NK-92 treated with Interleukin-12 subunit alpha and Interleukin-12 subunit beta, amount 100 ng/mL, for 24 hours (cell line): ENCODE data around the gene CNOT6L.
"Not testable (repeated sequence)": the region's sequence is repeated elsewhere in the genome, so short reads cannot be mapped to it uniquely, and the experiment has no call there.

ENCODE experiments used
- DNase-seq: peaks from one replicate; lab custom pipeline; 2025; lab: John Stamatoyannopoulos, UW

CNOT6L gene

DNA sequence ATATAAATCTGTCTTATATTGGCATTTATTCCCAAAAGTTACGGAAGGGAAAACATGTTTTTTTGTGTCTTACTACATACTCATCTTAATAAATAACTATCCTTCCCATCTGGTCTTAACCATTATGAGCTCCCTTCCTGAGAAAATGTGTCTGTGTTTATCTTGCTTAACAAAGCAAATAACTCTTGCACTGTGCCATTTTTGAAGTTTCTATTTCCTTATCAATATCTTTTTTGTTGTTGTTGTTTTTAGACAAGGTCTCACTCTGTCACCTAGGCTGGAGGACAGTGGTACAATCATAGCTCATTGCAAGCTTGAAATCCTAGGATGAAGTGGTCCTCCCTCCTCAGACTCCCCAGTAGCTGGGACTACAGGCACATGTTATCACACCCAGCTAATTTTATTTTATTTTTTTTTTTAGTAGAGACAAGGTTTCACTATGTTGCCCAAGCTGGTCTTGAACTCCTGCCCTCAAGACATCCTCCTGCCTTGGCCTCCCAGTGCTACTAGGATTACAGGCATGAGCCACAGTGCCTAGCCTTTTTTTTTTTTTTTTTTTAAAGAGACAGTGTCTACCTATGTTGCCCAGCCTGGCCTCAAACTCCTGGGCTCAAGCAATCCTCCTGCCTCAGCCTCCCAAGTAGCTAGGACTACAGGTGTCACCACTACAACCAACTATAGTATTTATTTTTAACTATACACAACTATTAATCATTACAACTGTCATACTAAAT lies 36.9 kb downstream of the CNOT6L start:
- no peak for DNase-seq

DNA sequence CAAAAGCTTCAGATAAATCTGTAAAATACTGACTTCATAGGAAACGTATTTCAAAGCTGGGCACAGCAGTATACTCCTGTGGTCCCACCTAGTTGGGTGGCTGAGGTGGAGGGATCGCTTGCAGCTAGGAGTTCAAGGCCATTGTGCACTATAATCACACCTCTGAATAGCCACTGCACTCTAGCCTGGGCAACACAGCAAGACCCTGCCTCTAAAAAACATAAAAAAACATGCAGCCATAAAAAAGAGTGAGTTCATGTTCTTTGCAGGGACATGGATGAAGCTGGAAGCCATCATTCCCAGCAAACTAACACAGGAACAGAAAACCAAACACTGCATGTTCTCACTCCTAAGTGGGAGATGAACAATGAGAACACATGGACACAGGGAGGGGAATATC lies 38.4 kb downstream of the CNOT6L start:
- DNase-seq, result not testable (repeated sequence)

DNA sequence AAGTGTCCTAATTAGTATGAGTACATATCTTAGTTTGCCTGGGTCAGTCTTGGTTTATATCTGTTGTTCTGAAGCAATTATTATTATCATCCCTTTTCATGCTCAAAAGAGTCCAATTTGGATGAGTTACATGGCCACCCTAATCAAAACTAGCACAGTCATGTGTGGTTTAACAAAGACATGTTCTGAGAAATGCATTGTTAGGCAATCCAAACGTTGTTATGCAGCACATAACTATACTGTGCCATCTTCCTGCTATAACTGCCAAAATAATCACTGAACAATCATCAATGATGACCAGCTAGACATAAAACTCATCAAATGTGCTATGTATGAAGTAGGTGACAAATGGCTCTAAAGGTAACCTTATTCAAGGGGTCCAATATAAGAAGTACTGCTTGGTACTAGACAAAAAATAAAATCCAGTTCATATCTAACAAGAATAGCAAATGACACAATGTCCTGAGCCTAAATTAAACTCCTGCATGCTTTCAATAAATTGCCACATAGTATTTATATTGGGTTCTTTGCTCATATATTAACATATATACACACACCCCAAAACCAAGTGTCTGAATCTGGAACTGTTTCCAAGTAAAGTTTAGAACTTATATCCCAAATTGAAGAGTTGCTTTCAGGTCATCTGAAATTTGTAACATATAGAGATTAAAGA lies 41.9 kb downstream of the CNOT6L start:
- DNase-seq, result no peak

DNA sequence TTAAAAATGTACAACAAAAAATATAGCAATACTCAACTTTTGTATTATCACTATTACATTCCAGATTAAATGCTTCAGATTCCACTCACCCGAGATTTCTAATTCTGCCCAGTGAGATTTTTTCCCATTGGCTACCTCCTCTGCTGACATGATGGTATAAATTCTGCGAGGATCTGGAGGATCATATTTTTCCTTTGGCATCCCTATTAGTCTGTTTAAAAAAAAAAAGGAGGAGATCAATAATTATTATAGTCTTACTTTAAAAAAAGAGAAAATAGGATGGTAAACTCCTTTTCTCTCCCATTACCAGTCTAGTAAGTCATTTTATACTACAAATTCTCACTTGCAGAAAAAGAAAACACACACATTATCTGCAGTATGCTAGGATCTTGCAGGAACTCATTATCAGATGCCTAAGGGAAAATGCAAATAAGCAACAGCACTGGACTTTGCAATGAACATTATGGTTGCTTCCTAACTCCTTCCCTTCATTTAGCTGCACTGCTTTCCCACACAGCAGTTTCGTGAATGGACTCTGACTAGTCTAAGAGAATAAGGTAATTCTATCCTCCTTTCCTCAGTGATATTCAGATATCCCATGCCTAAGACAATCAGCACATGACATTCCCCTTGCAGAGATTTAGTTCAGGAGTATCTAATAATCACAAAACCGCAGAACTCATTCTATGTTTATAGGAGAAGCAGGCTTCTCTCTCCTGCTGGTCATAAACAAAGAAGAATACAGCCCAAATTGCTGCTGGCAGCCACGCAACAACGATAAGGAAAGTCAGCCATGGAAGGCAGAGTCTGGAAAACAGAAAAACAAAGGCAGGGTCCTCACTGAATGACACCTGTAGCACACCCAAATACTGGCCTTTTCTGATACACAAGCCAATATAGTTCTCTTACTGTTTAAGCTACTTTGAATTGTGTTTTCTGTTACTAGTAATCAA lies 42.7 kb downstream of the CNOT6L start:
- no peak for DNase-seq

DNA sequence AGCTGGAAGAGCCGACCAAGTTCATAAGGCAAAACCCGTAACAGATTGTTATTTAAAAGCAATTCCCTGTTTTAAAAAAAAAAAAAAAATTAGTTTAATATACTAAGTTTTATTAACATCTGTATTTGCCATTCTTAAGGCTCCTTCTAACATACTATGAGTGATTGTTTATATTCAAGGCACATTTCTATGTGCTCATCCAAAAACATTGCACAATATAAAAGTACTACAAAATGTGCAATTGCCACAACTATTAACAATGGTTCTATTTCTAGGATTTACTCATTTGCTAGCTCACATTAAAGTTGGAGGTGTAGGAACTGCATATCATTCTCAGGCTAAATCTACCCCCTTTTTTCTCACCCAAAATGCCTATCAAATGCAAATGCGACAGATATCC lies 46.1 kb downstream of the CNOT6L start:
- no peak for DNase-seq

DNA sequence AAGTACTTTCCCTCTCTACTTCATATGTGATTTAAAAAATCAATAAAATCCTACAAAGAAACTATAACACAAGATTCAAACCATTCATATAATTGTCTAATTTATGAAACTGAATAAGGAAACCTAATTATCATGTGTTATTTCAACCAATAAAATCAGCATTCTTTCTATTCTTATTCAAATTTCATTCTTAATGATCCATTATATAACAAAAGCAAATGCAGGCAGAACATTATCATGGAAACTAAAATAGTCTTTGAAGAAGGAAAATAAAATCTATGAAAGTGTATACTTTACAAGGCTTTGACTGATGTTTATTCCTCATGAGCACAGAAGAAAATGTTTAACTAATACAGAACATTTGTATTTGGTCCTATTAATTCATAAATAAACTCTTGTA lies 47.6 kb downstream of the CNOT6L start:
- no peak for DNase-seq

DNA sequence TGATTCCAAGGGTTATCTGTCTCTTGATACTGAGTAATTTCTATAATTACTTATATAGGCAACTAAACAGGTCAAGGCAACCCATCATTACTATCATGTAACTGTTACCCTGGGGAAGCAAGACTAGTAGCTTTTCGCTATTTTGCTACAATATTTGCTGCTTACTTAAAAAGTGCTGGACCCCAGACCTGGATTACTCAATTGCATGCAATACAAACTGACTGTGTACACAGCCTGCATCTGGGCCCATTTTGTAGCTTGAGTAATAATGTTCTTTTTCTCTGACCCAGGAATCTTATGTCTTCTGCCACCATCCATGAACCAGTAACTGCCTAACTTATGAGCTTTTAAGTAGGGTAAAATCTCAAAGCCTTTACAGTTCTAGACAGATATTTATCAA lies 53.4 kb downstream of the CNOT6L start:
- DNase-seq, result no peak

DNA sequence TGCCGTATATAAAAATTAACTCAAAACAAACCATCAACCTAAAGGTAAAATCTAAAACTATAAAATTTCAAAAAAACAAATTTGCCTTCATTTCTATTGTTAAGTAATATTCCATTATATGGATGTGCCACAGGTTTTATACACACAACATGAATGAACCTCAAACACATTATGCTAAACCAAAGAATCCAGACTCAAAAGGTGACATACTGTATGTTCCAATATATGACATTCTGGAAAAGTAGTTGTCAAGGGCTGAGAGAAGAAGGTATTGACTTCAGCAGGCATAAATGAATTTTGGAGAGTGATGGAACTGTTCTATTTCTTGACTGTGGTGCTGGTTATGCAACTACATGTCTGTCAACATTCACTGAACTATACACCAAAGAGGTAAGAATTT lies 56.6 kb downstream of the CNOT6L start:
- no peak for DNase-seq

GRCh38 chr4:77761595-77761994 lies 57.6 kb downstream of the CNOT6L start:
- DNase-seq, result no peak

- DNase-seq, result no peak
Observed at GRCh38 chr4:77758804-77759203, 60.4 kb downstream of the CNOT6L start.

DNA sequence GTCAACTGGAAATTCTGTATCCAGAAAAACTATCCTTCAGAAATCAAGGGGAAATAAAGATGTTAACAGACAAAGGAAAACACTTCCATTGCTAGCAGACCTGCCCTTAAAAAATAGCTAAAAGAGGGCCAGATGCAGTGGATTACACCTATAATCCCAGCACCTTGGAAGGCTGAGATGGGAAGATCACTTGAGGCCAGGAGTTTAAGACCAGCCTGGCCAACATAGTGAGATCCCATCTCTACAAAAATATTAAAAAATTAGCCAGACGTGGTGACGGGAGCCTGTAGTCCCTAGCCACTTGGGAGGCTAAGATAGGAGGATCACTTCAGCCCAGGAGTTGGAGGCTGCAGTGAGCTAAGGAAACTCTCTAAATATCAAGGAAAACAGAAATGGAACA lies 67.4 kb downstream of the CNOT6L start:
- DNase-seq, result no peak

DNA sequence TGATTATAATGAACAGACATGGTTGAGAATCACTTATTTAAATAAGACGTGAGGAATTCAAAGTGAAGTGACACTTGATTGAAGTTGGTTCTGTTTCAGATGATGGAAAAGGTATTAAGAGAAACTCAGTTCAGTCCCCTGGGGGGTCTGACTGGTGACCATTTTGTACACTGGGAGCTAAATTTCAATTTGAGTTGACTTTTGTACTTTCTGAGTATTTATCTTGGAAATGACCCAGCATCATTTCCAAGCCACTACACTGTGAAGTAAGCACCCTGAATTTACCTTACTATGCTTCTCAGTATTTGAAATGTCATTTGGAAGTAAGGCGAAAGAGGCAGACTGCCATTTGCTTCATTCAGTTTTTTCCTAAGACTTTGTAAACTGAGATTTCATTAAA lies 73.4 kb downstream of the CNOT6L start:
- no peak for DNase-seq

DNA sequence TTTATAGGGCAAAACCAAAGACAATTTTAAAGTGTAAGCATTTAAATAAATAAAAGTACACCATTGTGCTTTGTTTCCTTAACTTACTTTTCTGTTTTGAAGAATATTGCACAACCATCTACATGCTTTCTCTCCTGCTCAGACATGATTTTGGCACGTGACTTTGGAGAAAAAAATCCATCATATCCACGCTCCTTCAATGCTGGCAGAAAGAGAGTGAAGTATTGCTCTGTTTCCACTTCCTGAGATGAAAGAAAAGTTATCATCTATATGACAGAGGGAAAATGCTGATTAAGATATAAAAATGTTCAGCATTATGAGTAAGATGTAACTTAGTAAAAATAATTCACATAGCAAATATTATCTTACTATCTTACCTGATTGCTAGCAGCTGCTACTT lies 77.1 kb downstream of the CNOT6L start:
- DNase-seq, result no peak

DNA sequence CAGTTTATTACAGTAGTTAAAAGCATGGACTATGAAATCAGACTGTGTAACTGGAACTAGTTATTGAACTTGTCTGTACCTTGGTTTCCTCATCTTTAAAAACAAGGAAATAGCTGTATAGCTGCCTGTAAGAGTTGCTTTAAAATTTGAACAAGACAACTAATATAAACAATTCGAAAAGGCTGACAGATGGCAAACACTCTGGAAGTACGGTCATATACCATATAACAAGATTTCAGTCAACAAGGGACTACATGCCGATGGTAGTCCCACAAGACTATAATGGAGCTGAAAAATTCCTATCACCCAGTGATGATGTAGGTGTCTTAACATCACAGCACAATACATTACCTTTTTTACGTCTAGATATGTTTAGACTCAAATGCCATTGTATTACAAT lies 78.7 kb downstream of the CNOT6L start:
- no peak for DNase-seq

DNA sequence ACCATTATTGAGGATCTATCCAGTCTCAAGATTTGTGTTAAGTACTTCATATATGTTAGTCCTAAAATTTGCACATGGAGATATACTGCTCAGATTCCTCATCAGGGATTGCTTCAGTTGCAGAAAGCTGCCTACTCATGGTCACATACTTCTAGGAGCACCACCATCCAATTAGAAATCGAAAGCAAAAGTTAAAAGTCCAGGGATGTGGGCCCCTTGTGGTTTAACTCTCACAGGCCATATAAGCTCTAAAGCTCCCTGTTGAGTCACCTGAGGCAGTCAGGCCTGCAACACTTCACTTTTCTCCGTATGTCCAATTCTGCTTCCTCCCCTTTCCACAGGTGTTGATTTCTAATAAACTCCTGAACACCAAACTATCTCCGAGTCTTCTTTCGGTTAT lies 84.2 kb downstream of the CNOT6L start:
- DNase-seq, result peak; percentile 0

DNA sequence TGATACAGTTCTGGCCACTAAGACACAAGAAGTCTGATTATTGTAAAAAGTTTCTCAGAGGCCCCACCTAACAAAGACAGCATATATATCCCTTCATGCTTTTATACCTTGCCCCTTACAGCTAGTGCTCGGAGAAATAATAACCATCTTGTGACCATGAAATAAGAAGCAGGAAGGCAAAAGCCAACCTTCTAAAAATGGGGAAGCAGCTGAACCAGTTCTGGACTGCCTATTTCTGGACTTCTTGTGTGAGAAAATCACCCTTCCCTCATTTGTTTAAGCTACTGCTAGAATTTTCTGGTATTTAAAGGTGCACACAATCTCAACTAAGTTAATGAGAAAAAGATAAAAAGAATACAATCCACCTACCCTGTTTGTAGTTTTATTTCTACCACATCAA lies 87.5 kb downstream of the CNOT6L start:
- DNase-seq, result no peak

DNA sequence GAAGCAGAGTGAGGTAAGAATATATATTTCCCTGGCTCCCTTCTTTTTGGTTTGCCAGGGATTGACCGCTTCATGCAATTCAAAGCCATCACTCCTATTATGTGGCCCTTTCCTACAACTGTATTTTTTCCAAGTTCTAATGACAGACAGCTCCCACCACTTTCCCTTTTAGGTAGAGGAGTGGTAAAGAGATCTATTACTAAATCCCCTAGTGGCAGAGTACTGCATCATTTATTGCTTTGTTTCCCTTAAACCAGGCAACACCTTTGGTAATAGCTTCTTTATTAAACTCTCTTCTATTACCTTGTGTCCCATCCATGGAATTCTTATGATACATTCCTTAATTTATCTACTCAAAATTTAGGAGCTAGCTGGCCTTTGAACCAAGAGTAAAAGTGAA lies 90.7 kb downstream of the CNOT6L start:
- no peak for DNase-seq

- DNase-seq, result no peak
Observed at GRCh38 chr4:77721073-77721472, 98.1 kb downstream of the CNOT6L start.

- DNase-seq, result not testable (repeated sequence)
Observed at GRCh38 chr4:77718500-77718899, 100.7 kb downstream of the CNOT6L start.

DNA sequence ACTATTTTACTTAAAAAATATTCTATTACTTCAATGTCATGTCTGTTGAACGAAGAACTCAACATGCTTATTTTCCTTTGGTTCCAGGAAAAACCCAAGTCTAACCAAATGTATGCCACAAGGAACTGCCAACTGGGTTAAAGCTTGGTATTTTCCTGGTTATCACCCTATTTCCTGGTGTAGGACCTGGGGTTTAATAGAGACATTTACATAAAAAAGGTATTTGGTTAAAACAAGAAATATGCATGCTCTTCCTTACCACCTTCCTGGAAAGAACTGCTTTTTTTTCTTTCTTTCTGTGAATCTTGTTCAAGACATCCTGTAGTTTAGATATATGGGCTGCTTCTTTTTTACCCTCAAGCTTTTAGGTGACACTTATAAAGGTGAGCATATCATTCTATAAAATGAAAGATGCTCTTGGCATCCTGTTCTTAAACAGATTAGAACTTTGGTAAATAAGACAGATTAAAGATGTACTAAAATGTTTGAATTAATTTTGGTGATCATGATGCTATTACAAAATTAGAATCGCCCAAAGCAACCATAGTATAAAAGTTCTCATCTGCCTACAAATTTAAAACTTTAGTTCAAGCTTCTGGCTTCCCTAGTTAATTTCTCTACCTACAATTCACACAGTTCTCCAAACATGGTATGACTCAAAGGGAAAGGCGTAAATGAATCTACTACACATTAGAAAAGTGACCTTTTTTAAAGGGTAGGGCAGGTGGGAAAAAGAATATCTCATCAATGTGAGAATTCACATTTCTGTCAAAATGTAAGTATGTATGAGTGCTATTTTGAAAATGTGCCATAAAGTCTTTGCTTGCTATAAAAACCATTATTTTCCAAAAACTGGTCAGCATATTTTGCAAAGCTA lies 103.5 kb downstream of the CNOT6L start:
- no peak for DNase-seq

- DNase-seq, result no peak
Observed at GRCh38 chr4:77714514-77714913, 104.7 kb downstream of the CNOT6L start.

DNA sequence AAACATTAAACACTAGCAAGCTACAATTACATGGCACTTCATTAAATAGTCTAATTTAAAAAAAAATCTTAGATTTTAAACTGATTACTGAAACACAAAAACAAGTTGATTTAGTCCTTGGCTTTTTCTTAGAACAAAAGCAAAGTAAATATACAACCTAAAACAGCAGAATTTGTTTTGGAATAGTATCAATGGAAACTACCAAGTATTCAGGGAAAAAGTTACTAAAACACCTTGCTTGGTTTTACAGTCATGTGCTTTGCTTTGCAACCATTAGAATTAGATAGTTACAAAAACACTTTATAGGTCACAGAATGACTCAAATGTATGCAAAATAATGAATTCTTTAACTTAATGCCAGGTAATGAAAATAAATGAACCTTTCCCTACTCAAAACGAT lies 105.3 kb downstream of the CNOT6L start:
- DNase-seq, result no peak
